NCI-H2081 (cell line): ENCODE results near the gene SND1.
"Not testable (repeated sequence)": the region's sequence is repeated elsewhere in the genome, so short reads cannot be mapped to it uniquely, and the experiment has no call there.

Source experiments
- DNase-seq, 2 experiments: peaks; one replicate each; lab custom pipeline; 2025; lab: John Stamatoyannopoulos, UW

Gene SND1

DNA sequence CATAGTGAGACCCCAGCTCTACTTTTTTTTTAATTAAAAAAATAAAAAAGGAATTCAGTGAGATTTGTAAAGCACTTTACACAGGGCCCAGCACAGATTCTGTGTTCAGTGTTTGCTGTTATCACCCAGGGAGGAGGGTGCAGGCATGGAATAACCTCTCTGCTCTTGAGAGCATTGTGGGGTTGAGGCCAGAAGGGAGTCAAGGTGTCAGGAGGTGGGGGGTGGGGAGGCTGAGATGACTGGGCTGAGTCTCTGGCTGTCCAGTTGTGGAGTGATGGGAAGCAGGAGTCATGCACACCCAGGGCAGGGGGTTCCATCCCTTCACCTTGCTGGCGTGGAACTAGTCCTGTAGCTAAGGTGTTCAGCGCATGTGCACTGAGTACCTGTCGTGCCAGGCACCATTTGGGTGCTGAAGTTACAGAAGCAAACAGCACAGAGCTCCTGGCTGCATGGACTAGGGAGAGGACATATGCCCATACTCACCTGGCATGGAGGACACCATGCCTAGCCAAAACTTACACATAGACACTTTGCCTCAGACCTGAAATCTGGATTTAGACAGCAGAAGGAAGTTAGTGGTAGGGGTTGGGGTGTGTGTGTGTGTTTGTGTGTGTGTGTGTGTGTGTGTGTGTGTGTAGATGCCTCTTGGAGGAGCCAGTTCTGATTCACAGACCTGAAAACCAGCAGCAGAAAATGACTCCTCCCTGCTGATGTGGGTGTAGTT is 448.4 kb downstream of the SND1 start:
- DNase-seq: no peak

DNA sequence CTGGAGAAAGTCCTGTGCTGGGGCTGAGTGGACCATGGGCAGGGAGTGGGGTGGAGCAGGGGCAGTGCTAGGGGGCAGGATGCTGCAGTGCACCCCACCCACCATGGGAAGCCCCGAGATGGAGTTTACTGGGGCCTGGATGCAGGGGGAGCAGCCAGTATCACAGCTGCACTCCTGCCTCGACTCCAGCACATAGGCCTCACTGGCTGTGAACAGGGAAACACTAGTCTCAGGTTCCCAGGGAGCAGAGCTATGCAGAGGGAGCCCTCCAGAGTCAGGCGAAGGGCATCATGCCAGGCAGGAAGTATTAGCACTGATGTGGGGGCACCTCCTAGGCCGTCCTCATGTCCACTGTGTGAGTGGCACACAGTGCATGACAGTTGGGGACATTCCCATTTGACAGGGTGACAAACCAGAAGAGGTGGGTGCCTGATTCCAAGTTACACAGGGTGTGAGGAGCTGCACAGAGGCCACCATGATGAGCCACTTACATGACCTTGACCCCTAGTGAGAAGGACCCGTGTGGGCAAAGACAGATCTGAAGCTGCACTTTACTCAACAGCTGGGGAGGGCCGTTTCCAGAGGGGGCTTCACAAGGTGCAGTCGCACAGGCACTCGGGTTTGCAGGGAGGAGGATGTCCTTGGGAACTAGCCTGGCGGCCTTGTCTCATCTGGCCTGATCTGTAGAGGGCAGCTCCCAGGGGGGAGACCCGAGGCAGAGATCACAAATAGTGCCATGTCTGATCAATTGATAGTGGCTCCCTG is 449.1 kb downstream of the SND1 start:
- DNase-seq: no peak

DNA sequence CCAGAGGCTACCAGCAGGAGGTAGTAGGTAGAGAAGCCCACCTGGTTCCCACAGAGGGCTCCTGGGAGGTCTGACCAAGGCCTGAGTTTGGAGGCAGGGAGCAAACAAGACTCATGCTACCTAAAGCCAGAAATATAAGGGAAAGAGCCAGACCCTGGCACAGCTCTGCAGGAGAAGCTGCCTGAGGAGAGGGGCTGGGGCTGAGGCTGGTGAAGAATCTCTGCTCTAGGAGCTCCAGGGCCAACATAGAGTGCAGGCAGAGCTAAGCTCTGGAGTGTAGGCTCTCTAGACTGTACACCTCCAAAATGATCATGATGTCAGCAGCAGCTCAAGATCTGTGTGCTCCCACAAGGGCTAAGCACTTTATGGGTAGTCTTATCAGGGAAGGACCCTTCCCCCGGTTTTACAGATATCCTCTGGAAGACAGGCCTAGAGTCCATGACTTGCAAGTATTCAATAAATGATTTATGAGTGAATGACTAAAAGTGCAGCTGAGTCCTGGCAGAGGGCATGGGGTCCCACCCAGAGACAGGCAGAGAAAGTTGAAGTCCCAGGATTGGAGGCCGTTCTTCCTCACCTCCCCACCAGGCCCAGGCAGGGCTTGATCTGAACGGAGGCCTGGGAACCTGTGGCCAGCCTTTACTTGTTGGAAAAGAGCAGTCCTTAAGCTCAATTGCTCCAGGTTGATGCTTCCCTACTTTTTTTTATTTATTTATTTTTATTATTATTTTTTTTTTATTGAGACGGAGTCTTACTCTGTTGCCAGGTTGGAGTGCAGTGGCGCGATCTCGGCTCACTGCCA is 450.7 kb downstream of the SND1 start:
- DNase-seq: no peak

DNA sequence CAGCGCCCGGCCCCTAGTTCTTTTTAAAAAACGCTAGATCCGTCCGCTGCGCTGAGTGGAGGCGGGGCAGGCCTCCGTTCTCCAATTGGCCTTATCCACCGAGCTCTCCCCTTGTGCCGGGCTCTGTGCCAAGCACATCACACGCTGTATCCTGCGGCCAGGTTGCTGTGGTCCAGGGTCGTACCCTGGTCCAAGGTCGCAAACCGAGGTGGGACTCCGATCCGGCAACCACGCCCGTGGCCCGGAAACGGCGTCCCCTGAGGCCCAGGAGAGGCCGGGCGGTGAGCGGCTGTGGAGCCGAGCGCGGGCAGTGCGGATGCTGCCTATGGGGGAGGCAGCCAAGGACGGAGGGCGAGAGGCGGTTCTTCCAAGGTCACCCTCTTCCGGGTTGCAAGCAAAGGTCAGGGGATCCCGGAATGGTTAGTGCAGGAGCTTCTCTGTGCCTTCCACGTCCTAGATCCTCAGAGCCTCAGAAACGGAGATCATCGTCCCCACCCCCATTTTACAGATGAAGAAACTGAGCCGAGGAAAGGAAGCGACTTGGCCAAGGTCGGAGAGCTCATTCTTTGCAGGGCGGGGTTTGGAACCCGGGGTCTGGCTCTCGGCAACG is 451.6 kb downstream of the SND1 start:
- no peak for DNase-seq

DNA sequence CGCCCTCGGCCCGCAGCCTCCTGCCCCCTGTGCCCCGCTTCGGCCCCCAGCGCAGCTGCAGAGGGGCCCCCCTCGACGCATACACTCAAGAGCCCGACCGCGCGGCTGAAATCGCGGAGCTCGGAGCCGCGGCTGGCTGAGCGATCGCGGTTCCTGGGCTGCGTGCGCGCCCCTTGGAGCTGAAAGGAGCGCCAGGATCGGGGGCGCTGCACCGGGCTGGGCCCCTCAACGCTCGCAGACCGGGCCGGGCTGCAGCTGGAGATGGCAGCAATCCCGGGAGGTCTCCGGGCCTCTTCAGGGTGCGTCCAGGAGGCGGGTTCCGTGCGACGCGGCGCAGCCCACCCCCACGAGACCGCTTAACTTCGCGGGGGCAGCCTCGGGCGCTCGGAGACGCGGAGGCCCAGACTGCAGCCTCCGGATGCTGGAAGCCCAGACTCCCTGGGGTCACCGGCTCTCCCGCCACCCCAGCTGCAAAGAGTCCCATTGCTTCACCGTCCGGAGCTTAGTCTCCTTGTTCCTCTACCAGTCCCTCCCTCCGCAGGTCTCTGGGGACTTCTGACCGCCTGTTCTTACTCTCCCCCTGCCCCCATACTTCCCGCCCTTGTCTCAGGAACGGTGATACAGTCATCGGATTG is 452.2 kb downstream of the SND1 start:
- no peak for DNase-seq

DNA sequence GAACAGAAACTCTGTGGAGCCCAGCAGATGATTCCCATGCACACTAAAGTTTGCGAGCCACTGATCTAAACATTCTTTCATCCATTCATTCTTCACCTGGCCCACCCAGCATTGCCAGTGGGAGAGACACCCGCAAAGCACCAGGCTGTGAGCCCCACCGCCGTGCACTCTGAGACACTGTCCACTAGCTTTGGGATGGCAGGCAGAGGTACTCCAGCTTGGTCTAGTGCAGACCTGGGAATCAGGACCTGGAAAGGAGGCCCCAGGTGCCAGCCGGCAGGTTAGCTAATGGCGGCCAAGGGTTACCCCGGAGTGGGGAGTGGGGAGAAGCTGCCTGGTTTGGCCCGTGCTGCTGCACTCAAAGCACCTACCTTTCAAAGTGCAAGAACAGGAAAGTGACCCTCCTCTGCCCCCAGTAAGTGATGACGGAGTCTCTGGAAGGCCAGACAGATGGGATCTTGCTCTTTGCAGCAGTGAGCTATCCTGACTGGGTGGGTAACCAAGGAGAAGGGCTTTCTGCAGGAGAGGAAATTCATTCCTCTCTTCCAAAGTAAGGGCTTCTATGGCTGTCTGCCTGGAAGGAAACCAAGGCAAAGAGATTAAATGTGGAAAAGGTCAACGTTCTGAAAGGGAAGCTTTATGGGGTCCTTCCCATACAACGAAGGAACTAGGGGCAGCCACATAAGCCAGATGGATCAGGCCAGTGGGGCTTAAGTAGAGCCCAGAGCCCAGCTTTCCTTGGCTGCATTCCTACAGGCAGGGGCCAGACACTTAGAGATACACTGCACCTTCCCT is 453.4 kb downstream of the SND1 start:
- DNase-seq: no peak

DNA sequence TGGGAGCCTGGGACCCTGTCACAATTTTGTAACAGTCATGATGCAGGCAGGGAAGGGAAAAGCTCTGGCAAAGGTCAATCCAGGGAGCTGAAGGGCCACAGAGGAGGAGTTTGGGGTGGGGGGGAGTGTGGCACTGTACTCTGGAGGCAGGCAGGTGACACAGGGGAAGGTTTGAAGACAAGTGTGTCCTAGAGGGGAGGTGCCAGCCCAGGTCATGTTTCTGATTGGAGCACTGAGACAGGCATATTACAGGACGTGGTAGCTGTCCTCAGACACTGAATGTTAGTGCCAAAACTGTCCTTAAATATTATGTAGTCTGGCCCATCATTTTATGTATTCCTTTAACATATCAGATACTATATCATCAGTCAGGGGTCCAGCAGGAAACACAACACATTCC is 454.8 kb downstream of the SND1 start:
- DNase-seq: no peak

DNA sequence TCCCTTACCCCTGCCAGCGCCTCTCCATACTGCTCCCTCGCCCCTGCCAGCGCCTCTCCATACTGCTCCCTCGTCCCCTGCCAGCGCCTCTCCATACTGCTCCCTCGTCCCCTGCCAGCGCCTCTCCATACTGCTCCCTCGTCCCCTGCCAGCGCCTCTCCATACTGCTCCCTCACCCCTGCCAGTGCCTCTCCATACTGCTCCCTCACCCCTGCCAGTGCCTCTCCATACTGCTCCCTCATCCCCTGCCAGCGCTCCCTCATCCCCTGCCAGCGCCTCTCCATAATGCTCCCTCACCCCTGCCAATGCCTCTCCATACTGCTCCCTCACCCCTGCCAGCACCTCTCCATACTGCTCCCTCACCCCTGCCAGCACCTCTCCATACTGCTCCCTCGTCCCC is 455.5 kb downstream of the SND1 start:
- not testable (repeated sequence) for DNase-seq

DNA sequence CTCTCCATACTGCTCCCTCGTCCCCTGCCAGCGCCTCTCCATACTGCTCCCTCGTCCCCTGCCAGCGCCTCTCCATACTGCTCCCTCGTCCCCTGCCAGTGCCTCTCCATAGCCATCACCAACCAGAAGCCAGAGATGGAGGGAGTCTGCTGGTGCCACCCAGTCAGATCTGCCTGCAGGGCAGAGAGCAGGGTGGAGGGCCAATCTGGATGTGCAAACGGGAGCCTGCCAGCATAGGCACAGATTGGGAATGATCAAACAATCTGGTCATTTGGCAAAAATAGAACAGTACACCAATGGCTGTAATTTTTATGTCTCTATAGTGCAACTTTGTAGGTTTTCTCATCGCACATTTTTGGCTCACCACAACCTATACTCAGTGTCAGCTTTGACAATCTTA is 456.1 kb downstream of the SND1 start:
- no peak for DNase-seq

DNA sequence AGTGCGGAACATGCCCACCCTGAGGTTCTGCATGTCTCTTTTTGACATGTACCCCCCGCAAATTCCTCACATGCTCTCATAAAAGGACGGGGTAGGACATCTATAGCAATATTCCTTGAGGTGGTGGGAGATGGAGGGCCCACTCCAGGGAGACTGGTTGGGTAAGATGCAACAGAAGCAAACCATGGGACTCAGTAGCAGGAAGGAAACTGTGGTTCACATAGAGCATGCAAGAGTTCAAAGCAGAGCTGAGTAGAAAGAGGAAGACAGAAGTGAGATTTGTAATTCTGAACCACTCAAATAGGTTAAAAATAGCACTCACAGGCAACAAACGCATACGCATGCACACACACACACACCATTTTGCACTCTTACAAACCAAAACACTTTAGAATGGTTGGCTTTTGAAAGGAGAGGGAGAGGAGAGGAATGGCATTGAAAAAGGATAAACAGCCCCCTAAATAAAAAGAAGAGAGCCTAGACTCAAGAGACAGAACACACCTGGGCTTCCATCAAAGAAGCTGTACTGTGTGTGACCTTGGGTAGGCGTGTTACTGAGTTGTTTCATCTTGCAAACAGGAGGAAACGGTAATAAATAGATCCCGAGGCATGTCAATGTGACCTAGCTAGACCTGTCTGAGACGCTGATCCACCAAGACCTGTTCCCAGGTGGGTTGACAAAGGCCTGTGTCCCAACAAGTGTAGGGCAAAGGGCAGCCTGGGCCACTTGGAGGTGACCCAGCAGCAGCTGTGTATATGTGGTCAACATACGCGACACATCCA is 456.8 kb downstream of the SND1 start:
- no peak for DNase-seq

DNA sequence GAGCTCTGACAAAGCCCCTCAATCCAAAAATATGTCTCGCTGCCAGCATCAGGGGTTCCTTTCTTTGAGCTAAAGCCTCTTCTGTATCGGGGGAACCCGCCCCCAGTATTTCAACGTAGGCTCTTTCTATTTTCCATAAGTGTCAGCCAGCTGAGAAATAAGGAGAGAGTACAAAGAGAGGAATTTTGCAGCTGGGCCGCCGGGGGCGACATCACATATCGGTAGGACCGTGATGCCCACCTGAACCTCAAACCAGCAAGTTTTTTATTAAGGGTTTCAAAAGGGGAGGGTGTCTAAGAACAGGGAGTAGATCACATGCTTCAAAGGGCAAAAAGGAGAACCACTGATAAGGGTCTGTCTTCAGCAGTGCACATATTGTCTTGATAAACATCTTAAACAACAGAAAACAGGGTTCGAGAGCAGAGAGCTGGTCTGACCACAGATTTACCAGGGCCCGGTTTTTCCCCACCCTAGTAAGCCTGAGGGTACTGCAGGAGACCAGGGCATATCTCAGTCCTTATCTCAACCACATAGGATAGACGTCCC is 457.5 kb downstream of the SND1 start:
- DNase-seq: not testable (repeated sequence)

DNA sequence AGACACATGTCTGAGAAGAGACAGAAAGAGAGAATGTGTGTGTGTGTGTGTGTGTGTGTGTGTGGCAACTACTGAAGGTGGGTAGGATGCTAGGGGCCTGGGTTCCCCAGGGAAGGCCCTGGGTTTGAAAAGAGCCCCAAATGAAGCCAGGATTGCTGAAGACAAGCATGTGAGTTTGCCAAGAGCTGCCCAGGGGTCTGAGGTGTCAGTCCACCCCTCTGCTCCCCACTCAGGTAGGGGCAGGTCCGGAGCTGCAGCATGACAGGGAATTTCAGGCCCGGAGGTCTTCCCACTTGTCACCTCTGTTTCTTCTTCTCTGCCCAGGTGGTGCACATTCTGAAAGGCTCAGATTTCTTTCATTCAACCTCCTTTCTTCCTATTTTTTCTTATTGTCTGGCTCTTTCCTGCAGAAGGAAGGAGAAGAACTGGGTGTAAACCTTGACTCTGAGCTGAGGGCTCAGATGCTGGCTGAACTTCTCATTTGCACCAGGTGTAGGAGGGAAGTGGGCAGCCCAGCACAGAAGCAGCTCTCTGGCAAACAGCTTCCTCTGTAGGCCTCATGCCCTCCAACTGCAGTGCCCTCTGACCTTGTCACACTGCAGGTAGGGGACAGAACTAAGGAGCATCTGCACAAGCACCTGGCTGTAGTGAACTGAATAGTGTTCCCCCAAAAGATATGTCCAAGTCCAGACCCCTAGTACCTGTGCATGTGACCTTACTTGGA is 458.8 kb downstream of the SND1 start:
- DNase-seq: no peak

DNA sequence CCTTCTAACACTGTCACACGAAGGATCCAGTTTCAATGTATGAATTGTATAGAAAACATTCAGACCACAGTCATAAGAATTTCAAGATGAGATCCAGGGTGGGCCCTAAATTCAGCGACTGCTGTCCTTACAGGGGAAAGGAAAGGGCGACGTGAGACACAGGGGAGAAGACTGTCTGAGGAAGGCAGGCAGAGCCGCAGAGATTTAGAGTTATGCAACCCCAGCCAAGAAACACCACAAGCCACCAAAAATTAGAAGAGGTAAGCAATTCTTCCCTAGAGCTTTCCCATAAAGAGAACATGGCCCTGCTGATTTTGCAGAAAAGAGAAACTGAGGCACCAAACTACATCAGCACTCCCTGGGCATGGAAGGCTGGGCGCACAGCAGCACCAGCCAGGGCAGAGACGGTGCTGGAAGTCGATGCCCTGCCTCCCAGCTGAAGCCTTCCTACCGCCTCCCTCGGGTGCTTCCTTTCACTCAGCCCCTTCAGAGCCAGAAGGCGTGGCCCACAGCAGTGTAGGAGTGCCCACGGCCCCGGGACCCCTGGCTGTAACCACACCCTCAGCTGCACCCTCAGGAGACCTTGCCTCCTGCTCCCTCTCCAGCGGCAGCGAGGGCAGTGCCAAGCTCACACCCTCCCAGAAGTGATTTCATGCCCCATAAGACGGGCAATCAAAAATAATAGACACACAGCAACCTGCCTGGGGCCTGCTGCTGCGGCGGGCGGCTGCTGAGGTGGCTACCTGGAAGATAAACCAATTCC is 460.2 kb downstream of the SND1 start:
- no peak for DNase-seq

DNA sequence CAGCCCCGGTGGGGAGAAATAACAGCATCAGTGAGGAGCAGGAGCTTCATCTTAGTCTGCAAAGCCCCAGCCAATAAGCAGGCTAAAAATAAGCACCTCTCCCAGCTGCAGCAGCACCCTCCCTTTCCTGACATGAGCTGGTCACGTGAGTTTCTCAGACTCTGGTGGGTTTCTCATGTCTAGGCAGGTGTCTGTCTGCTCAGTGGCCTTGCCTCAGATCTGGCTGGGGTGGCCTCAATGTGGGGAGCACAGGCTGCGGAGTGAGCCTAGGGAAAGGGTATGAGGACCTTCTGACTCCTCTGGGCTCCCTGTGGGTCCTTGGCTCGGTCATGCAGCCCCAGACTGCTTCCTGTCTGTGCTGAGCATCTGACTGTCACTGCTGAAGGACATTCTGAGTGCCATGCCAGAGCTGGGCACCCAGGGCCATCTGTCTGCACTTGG is 460.8 kb downstream of the SND1 start:
- no peak for DNase-seq

DNA sequence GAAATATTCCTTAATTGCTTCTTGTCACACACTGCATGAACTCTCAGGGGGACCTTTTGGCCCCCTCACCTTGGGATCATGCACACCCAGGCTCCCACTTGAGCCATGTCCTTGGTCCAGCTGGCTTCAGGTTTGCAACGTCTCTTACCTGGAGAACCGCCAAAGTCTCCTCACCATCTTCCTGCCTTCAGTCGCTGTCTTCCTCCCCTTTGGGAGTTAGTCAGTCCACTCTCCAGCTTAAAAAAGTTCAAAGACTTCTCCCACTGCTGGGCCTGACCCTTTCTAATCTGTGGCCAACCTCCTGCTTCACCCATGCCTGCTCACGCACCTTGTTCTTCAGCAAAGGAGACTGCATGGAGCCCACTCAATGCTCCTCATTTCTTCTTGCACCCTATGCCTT is 461.8 kb downstream of the SND1 start:
- no peak for DNase-seq

DNA sequence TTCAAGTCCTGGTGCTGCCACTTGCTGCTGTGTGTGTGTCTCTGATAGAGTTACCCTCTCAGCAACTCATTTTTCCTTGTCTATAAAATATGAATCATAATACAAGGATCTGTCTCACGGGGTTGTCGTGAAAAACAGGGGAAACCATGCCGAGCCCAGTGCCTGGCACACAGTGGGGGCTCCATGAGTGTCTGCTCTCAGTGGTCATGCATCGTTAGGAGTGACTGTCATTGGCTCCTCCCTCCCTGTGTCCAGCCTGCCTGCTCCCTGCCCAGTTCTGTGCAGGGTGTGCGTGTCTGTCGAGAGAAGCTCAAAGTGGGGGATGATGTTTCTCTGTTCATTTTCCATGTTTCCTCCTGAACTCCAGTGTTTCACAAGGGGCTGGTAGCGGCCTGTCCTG is 462.8 kb downstream of the SND1 start:
- no peak for DNase-seq

DNA sequence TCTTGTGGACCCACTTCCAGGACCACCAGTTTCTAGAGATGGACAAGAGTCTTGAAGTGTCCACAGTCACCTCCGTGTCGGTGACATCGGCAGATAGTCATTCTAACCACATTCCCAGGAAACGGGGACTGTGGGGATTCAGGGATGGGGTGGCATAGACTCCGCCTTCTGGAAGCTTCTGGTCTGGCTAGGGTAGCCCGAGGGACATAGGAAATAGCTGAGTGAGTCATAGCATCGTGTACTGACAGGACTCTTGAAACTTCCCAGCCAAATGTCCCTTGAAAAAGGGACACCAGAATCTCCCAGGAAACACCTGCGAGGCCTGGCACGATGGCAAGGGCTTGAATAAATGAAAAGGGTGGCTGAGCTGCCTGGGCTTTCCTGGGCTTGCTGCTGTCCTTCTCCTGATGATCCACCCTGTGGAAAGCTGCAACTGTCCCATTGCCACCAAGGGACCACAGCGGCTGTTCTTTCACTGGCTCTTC is 463.4 kb downstream of the SND1 start:
- DNase-seq: no peak
